Activated naive CD4-positive, alpha-beta T cell treated with anti-CD3 and anti-CD28 coated beads, Interleukin-2, amount 50 U/mL, for 72 hours (primary cell): ENCODE data around the gene FCHO1. TPM values are rescaled to one million over a fixed set of nuclear protein-coding genes. Genes with fewer than 3 reads are reported as not detected.
A peak's percentile ranks its signal among the peaks of the same experiment; 100 is the strongest.

Experiments used
- ATAC-seq, 2 donors: fragments of 150-1000 bp; cut with Tn5 transposase; 2 replicates each; pipeline ENCODE4 v1.10.0; 2021; ENCODE audit warnings: mild to moderate bottlenecking in 2 of 2, moderate library complexity in 2 of 2
- DNase-seq, 2 donors: peaks; one replicate each; pipeline ENCODE4 v3.0.0; 2021 to 2022; ENCODE audit warnings: low spot score in 2 of 2
- H3K27ac Mint-ChIP-seq, 2 donors: one replicate each; pipeline ENCODE4 v1.8.0; 2022; ENCODE audit warnings: mild to moderate bottlenecking in 2 of 2, mixed read lengths in 2 of 2
- H3K36me3 Mint-ChIP-seq, 2 donors: one replicate each; pipeline ENCODE4 v1.8.0; 2022; ENCODE audit warnings: mixed read lengths in 2 of 2
- H3K9me3 Mint-ChIP-seq, 2 donors: one replicate each; pipeline ENCODE4 v1.8.0; 2022; ENCODE audit warnings: mixed read lengths in 2 of 2
- total RNA-seq, 2 donors: library from RNA; stranded (reverse); gene quantifications; one replicate each; pipeline ENCODE4 v1.2.3, GENCODE V29; 2022

FCHO1 gene
- total RNA-seq, 2 donors from 2014 or later = 62.0 to 81.4 TPM

DNA sequence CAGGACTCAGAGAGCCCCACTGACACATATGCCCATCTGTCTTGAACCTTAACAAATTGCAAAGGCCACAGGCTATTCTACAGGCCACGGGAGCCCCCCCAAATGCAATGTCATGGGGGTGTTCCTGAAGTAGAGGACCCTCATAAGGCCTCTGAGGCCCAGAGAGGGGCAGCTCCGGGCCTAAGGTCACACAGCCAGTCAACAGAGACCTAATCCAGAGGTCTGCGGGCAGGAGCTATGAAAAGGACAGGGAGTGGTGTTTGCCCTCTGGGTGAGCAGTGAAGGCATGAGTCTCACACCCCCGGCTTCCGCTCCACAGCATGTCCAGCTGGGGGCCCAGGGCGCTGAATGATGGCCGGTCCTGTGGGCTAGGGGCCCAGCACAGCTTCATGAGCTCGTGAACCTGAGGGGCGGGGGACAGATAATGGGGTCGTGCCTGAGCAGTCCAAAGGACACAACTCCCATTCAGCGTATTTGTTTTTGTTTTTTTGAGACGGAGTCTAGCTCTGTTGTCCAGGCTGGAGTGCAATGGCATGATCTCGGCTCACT, 75.3 kb downstream of the FCHO1 start:
- Mint-ChIP-seq H3K9me3 (peaks cover 0 to under 1% of the 10 kb centered on the region in 2 donors), H3K36me3 (peaks cover 6 to 27% of the 10 kb centered on the region in 2 donors), H3K27ac (no peak overlapping the region)
- DNase-seq (no peak), ATAC-seq (no peak)

- Mint-ChIP-seq H3K27ac (no peak overlapping the region), H3K9me3 (peaks cover 0 to 4% of the 10 kb centered on the region in 2 donors), H3K36me3 (peaks cover 16 to 53% of the 10 kb centered on the region in 2 donors)
- ATAC-seq = peak in 1 of 2 donors; percentile 8
- DNase-seq = no peak
Measured at GRCh38 chr19:17829855-17830566, 78.7 kb downstream of the FCHO1 start.

DNA sequence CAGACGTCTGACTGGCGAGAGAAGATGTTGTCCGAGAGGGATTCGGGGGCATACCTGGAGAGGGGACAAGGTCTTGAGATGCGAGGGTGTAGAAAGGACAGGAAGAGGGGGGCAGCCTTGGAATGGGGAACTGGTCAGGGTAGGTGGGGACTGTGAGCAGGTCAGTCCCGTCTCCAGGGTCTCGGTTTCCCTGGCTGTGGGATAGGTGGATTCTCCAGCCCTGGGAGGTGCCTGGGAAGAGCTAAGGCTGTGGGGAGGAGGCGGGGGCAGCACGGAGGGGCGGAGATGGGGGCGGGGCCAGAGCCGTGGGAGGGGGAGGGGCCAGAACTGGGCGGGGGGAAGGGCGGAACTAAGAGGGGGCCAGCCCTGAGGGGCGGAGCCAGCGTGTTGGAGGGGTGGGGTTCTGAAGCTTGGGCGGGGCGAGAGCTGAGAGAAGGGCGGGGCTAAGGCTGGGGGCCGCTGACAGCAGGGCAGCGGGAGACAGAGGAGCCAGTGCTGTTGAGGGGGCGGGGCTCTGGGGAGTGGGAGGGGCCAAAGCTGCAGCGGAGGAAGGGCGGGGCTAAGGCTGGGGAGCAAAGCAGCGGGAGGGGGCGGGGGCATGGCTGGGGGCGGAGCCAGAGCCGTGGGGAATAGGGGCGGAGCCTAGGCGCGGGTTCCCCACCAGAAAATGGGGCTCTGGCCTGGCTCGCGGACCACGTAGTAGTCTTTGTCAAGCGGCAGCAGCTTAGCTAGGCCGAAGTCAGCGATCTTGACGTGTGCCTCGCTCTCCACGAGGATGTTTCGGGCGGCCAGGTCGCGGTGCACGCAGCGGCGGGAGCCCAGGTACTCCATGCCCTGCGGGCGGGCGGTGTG, 79.5 kb downstream of the FCHO1 start:
- Mint-ChIP-seq H3K36me3 (peaks cover 20 to 61% of the 10 kb centered on the region in 2 donors), H3K9me3 (peaks cover 0 to 4% of the 10 kb centered on the region in 2 donors), H3K27ac (no peak overlapping the region)
- peak in 1 of 2 donors; percentile 64 for DNase-seq
- peak; percentile 23 to 85 for ATAC-seq

GRCh38 chr19:17831419-17831888, 80.2 kb downstream of the FCHO1 start:
- Mint-ChIP-seq H3K36me3 (peaks cover 24 to 67% of the 10 kb centered on the region in 2 donors), H3K27ac (peak overlapping the region in 1 of 2 donors; percentile 81), H3K9me3 (peaks cover 0 to 4% of the 10 kb centered on the region in 2 donors)
- ATAC-seq = no peak
- DNase-seq = no peak

DNA sequence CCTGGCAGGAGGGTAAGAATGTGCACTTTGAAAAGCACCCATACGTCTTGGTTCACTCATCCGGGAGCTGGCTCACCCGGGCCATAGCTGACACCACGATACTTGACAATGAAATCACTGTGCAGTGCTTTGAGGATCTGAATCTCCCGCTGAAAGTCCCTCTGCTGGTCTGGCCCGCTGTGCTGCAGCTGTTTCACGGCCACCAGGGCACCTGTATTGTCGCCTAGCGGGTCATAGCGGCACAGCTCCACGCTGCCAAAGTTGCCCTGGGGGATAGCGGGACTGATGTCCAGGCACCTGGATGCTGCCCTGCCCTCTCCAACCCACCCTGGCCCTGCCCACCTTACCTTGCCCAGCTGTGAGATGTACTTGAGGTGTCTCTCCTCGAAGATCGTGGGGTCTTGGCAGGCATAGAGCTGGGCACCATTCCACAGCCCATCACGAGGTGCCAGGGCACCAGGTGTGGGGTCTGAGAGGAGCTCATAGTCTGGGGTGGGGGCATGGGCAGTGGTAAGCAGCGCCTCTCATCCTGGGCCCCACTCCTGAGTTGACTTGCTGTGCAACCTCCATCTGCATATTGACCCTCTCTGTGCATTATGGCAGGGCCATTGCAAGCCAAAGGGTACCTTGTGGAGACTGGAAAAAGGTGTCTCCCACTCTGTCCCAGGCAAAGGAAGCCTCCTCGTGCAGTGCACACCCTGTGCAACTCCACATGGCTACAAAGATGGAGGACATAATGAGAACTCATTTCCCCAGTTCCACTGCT, 81.3 kb downstream of the FCHO1 start:
- no peak for DNase-seq
- Mint-ChIP-seq H3K27ac (no peak overlapping the region), H3K36me3 (peaks cover 28 to 73% of the 10 kb centered on the region in 2 donors), H3K9me3 (peaks cover 0 to 4% of the 10 kb centered on the region in 2 donors)
- ATAC-seq = no peak

- DNase-seq (no peak), ATAC-seq (peak in 1 of 2 donors; percentile 21)
- peaks cover 34 to 76% of the 10 kb centered on the region in 2 donors for H3K36me3 Mint-ChIP-seq
- H3K9me3 Mint-ChIP-seq = peaks cover 0 to 4% of the 10 kb centered on the region in 2 donors
- peak overlapping the region; percentile 20 to 81 for H3K27ac Mint-ChIP-seq
Measured at GRCh38 chr19:17834350-17835181, 83.3 kb downstream of the FCHO1 start.

DNA sequence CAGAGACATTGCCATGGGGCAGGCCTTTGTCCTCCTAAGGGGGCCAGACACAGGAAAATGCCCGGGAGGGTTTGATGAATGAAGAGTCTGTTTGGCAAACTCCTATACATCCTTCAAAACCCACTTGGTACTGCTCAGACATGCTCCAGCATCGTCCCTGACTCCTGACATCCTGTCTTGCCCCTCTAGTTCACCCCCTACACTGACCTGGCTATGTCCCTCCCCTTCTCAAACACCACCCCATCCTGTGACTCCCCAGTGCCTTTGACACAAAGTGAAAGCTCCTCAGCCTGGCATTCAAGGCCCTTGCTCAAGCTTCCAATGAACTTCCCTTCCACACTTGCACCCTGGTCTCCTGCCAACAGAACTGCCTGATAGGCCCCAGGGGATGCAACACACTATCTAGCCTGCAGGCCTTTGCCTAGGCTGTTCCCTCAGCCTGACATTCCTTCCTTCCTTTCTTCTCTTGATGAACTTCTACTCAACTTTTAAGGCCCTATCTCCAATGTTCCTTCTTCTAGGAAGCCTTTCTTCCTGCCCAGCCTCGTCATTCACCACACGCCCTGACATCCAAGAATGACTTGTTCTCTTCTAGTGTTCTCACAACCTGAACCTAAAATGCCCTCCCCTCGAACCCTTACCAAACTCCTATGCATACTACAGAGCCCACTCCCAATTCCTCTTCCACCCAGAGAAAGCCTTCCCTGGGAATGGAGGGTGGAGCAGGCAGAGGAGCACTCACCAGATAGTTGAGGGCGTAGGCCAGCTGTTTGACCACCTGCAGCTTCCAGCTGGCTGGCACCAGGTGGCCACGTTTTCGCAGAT, 84.1 kb downstream of the FCHO1 start:
- Mint-ChIP-seq H3K9me3 (peaks cover 0 to 4% of the 10 kb centered on the region in 2 donors), H3K36me3 (peaks cover 34 to 69% of the 10 kb centered on the region in 2 donors), H3K27ac (peak overlapping the region; percentile 20 to 81)
- DNase-seq (no peak), ATAC-seq (no peak)

DNA sequence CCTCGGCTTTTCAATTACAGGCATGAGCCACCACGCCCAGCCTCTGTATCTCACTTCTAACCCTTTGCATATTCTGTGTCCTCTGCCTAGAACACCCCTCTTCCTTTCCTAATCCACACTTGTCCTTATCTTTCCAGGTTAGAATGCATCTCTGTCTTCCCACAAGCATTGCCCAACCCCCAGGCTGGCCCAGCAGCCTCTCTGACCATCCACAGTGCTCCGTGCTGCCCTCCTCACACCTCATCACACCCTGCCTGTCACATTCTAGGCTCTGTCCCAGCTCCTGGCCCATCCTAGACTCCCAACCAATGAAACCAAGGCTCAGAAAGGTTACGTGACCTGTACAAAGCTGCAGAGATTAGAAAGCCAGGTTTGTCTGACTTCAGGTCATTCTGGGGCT, 85.3 kb downstream of the FCHO1 start:
- DNase-seq (no peak), ATAC-seq (no peak)
- Mint-ChIP-seq H3K36me3 (peaks cover 35 to 68% of the 10 kb centered on the region in 2 donors), H3K27ac (peak overlapping the region; percentile 69 to 81), H3K9me3 (peaks cover 0 to 4% of the 10 kb centered on the region in 2 donors)

GRCh38 chr19:17837972-17838371, 86.7 kb downstream of the FCHO1 start:
- DNase-seq = no peak
- peaks cover 26 to 54% of the 10 kb centered on the region in 2 donors for H3K36me3 Mint-ChIP-seq
- no peak for ATAC-seq
- peak overlapping the region in 1 of 2 donors; percentile 82 for H3K27ac Mint-ChIP-seq
- H3K9me3 Mint-ChIP-seq = no peaks in the 10 kb centered on the region

Other genes starting within 250 kb of the FCHO1 start
- 10 to 100 TPM; 50.3 to 70.6 TPM for gene PGLS, start 239.8 kb upstream of the FCHO1 start, total RNA-seq
- 10 to 100 TPM; 39.2 to 64.7 TPM for gene COLGALT1, start 195.8 kb upstream of the FCHO1 start, total RNA-seq
- gene UNC13A, start 63.1 kb upstream of the FCHO1 start, total RNA-seq = under 1 TPM; 0.04 to 0.20 TPM
- gene MAP1S, start 32.0 kb upstream of the FCHO1 start, total RNA-seq = 10 to 100 TPM; 57.8 to 65.8 TPM
- gene B3GNT3, start 43.7 kb downstream of the FCHO1 start, total RNA-seq = under 1 TPM; 0.30 to 0.41 TPM
- gene INSL3, start 70.0 kb downstream of the FCHO1 start, total RNA-seq = 10 to 100 TPM in 1 of 2 donors, 1 to 10 TPM in 1; 6.3 to 10.5 TPM
- 100 to 1,000 TPM; 204 to 237 TPM for gene JAK3, start 96.5 kb downstream of the FCHO1 start, total RNA-seq
- gene RPL18A, start 108.4 kb downstream of the FCHO1 start, total RNA-seq = 1,000 to 10,000 TPM; 3,079 to 3,707 TPM
- gene SLC5A5, start 120.5 kb downstream of the FCHO1 start, total RNA-seq = 1 to 10 TPM; 1.5 to 2.0 TPM
- 10 to 100 TPM; 66.4 to 80.8 TPM for gene CCDC124, start 181.5 kb downstream of the FCHO1 start, total RNA-seq
- under 1 TPM; 0.19 to 0.36 TPM for gene KCNN1, start 215.6 kb downstream of the FCHO1 start, total RNA-seq